NK-92 (cell line): ENCODE data around the gene KIF5B.

Experiments
- DNase-seq: peaks from one replicate; lab custom pipeline; 2025; ENCODE audit not compliant: unreplicated experiment; lab: John Stamatoyannopoulos, UW

The KIF5B gene

GRCh38 chr10:31962826-31963588, 93.2 kb downstream of the KIF5B start:
- DNase-seq = no peak

- no peak for DNase-seq
These were observed 94.7 kb downstream of the KIF5B start for GRCh38 chr10:31961277-31962074.

- no peak for DNase-seq
These were observed 96.6 kb downstream of the KIF5B start for GRCh38 chr10:31959461-31960173.
